HFFc6 (cell line): ENCODE measurements around the gene CSN2. TPM values are rescaled to one million over a fixed set of nuclear protein-coding genes. Genes with fewer than 3 reads are reported as not detected.

ENCODE experiments used
- total RNA-seq, 6 experiments: library from RNA; stranded (reverse); fragmentation: NEBNext Ultra II Directional; extraction: Animal tissue kit (Norgen Biotek cat#: 25700); gene quantifications; 2 replicates in 1 of 6; 3 replicates in 5 of 6; pipeline ENCODE4 v1.2.3, GENCODE V29; 2021

CSN2 gene
- total RNA-seq, 6 experiments from 2014 or later, result not detected

Other genes starting within 250 kb of the CSN2 start
- under 1 TPM in 1 of 6 experiments, not detected in 5; 0.02 TPM for gene SULT1B1, start 205.1 kb downstream of the CSN2 start, total RNA-seq
- not detected for gene SULT1E1, start 105.6 kb downstream of the CSN2 start, total RNA-seq
- not detected for gene CSN1S1, start 34.7 kb downstream of the CSN2 start, total RNA-seq
- not detected for gene STATH, start 30.2 kb upstream of the CSN2 start, total RNA-seq
- not detected for gene HTN3, start 62.7 kb upstream of the CSN2 start, total RNA-seq
- gene HTN1, start 84.7 kb upstream of the CSN2 start, total RNA-seq, result not detected
- gene PRR27, start 188.5 kb upstream of the CSN2 start, total RNA-seq, result not detected
- gene ODAM, start 230.0 kb upstream of the CSN2 start, total RNA-seq, result not detected